Stimulated activated CD4-positive, alpha-beta T cell treated with anti-CD3 and anti-CD28 coated beads, Interleukin-4, amount 100 ng/mL, for 24 hours (primary cell): ENCODE data around the gene TRPM2.
"Not testable (repeated sequence)": the region's sequence is repeated elsewhere in the genome, so short reads cannot be mapped to it uniquely, and the experiment has no call there.

Experiments used
- DNase-seq: peaks from one replicate; pipeline ENCODE4 v3.0.0-alpha.2; 2020

The TRPM2 gene

DNA sequence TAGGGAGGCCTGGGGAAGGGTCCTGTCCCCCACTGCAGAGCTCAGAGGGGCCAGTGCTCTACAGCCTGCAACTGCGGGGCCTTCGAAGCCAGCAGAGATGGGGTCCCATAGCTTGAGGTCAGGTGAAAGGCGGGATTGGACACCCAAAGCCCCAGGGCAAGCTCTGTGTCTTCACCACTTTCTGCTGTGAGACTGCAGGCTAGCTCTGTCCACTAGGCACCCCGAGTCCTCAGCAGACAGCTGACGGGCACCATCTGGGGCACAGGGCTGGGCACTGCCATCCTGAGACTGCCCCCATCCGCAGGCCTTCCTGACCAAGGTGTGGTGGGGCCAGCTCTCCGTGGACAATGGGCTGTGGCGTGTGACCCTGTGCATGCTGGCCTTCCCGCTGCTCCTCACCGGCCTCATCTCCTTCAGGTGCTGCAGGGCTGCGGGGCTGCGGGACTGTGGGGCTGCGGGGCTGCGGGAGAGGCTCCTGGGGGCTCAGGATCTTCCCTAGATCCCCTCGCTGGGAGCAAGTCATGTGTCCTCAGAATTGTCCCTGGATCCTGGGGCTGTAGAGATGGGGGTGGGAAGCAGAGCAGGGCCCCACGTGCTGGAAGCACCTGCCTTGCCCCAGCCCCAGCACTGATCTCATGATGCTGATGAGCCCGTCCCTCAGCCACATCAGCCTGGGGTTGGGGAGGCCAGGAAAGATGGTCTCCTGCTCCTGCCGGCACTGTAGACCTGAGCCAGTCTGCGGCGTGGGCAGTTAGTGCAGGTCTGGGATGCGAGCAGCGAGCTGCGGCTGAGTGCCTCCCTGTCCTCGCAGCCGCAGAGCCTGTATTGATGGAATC lies 46.8 kb downstream of the TRPM2 start:
- no peak for DNase-seq

- DNase-seq, result no peak
These were observed 47.5 kb downstream of the TRPM2 start for GRCh38 chr21:44400791-44401385.

DNA sequence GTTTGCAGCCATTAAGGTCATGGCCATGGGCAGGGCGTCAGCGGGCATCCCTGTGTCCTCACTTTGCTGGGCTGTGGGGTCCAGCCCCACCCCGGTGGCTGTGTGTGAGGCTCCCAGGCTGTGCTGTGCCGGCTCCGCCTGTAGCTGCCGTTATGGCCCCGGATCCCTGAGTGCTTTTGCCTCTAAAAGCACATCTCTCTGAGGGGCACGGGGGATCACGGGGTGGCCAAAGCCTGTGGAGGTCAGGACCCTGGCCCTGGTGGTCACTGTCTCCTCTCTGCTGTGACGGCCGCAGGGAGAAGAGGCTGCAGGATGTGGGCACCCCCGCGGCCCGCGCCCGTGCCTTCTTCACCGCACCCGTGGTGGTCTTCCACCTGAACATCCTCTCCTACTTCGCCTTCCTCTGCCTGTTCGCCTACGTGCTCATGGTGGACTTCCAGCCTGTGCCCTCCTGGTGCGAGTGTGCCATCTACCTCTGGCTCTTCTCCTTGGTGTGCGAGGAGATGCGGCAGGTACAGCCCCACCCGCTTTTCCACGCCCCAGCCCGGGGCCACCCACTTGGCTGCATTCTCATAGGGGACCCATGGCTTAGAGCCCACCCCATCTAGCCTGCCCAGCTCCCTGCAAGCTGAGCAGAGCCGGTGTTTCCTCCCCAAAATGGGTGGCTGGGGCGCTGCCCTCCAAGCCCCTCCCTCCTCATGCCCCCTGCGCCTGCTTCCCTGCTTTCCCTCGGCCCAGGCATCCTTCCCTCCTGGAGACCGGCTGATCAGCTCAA lies 48.2 kb downstream of the TRPM2 start:
- DNase-seq, result no peak

- DNase-seq, result no peak
These were observed 49.1 kb downstream of the TRPM2 start for GRCh38 chr21:44402323-44403105.

GRCh38 chr21:44403106-44404020 lies 49.9 kb downstream of the TRPM2 start:
- DNase-seq, result no peak

DNA sequence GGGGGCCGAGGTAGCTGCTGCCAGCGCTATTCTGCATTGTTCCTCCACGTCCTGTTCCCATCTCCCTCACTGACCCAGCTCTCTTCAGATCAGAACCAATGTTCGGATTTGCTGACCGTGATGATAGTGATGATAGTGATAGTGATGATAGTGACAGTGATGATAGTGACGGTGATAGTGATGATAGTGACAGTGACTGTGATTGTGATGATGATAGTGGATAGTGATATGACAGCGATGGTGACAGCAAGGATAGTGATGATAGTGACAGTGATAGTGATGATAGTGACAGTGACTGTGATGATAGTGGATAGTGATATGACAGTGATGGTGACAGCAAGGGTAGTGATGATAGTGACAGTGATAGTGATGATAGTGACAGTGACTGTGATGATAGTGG lies 51.1 kb downstream of the TRPM2 start:
- DNase-seq, result not testable (repeated sequence)

- no peak for DNase-seq
These were observed 51.9 kb downstream of the TRPM2 start for GRCh38 chr21:44405091-44405947.

- no peak for DNase-seq
These were observed 52.8 kb downstream of the TRPM2 start for GRCh38 chr21:44405948-44406872.

- no peak for DNase-seq
These were observed 53.5 kb downstream of the TRPM2 start for GRCh38 chr21:44406953-44407352.

GRCh38 chr21:44407493-44407892 lies 54.1 kb downstream of the TRPM2 start:
- DNase-seq, result peak; percentile 61

- DNase-seq, result no peak
These were observed 54.8 kb downstream of the TRPM2 start for GRCh38 chr21:44408226-44408625.

- DNase-seq, result no peak
These were observed 60.3 kb downstream of the TRPM2 start for GRCh38 chr21:44413566-44414290.

DNA sequence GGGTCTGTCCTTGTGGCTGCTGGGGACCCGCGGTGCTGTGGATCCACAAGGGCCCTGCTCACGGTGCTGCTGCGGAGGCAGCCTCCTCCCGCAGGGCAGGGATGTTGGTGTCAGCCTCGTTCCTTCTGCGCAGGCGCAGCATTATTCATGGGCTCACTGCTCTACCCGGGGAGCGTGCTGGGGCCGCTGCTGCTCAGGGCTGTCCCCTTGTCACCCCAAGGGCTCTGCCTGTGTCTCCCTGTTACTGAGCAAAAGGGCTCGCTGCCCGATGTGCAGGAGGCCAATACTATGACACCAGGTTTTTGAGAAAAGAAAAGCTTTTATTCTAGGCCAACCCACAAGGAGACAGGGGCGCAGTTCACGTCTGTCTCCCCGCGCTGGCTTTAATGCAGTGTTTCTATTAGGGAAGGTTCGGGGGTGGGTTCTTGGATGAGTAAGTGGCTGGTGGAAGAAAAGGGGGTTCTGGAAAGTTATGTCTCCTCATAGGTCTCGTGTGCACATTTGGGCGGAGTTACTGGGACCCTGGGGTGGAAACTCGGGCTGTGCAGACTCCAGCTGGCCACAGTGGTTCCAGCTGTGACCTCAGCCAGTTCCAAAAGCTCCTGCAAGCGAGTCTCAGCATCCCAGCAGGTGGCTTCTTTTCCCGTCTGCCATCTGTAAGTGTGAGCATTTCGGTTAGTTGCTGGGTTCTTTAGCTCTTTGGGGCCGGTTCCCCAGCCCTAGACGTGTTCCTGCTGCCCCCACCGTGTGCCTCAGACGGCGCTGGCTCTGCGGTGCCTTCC lies 61.1 kb downstream of the TRPM2 start:
- no peak for DNase-seq

DNA sequence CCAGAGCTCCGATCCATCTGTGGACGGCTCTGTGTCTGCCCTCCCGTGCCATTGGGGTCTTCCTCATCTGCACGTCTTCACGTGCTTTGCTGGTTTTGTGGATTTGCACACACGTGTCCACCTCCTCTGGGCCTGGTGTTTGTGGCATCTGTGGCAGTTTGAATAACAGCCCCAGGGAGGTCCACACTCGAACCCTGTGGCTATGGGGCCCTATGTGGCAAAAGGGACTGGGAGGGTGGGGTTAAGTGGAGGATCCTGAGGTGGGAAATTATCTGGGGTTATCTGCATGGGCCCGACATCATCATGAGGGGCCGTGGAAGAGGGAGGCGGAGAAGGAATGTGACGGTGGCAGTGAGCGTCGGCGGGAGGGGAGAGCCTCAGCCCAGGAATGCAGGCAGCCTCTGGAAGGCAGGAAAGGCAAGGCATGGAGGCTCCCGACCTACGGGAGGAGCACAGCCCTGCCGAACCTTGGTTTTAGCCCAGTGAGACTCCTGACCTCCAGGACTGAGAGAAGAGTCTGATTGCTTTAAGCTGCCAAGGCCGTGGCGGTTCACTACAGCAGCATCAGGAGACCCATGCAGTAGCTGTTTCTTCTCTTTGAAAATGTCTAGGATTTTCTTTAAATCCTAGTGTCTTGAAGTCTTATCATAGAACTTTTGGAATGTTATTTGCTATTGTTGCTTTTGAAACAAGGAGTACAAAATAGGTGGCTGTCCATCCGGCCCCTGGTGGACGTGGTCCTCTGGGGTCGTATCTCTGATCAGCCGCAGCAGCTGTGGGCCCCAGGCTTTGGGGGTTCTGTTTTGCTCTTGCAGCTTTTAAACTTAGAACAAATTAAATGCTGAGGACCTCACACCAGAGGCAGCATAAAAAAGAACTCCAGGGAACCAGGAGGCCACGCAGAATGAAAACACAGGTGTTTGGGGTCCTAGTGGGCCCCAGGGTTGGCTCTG lies 61.9 kb downstream of the TRPM2 start:
- no peak for DNase-seq

- no peak for DNase-seq
These were observed 62.8 kb downstream of the TRPM2 start for GRCh38 chr21:44416193-44416592.

GRCh38 chr21:44417621-44418107 lies 64.2 kb downstream of the TRPM2 start:
- DNase-seq, result not testable (repeated sequence)
